ENCODE data around the gene GNA15.

The GNA15 gene

DNA sequence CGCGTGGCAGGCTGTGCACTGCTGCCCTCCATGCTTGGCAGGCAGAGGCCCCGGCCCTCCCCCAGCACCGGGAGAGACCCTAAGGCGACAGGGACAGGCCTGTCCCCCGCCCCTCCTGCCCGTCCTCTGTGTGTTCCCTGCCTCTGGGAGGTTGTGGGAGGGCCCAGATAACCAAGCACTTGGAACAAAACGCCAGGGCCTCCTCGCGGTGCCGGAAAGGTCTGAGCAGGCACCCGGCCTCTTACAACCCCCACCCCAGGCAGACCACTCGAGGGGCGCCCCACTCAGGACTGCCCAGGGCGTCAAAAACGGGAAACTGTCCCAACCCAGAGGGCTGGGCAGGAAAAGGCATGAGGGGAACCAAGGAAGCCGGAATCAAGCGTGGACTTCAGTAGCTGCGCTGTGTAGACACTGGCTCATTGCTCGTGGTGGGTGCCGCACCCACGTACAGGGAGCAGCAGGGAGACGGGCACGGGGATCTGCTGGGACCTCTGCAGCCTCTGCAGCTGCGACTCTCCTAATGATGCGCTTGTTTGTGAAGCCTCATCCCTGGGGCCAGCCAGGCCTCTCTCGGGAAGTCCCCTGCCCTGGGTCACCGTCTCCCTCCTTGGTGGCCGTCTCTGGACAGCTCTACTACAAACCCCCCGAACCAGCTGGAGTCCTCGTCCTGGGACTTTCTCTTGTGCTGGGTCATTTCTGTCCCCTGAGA lies 21.7 kb upstream of the GNA15 start:
- Histone ChIP-seq H3K27ac (ENCODE audit: low read depth, low read length, poor library complexity, severe bottlenecking) (no peak overlapping the region), H3K36me3 (ENCODE audit: insufficient read depth, low read length) (no peaks in the 10 kb centered on the region), H3K79me2 (ENCODE audit: insufficient read depth, low read length) (no peaks in the 10 kb centered on the region), H3K4me2 (ENCODE audit: low read length) (no peak overlapping the region), H3K4me3 (ENCODE audit: low read depth, low read length, poor library complexity, severe bottlenecking) (no peak overlapping the region), H3K9me2 (ENCODE audit: low read depth, low read length) (no peaks in the 10 kb centered on the region), H3F3A (ENCODE audit: insufficient read depth, low read length) (no peaks in the 10 kb centered on the region), H3K27me3 (ENCODE audit: insufficient read depth, low read length) (peaks cover 3% of the 10 kb centered on the region; the same call in 1 of the 2 replicates), H2AFZ (ENCODE audit: low read length) (no peak overlapping the region), H4K20me1 (ENCODE audit: insufficient read depth, low read length) (no peaks in the 10 kb centered on the region), H3K9me3 (ENCODE audit: low read length) (no peaks in the 10 kb centered on the region), H3K4me1 (ENCODE audit: insufficient read depth, low read length, severe bottlenecking) (no peaks in the 10 kb centered on the region), H3K9ac (ENCODE audit: low read length) (no peak overlapping the region)
- no peak for TF ChIP-seq EZH2 (IDR thresholded peaks at IDR 0.05; ENCODE audit: borderline replicate concordance, low read length)
- TF ChIP-seq, protein P1, sequence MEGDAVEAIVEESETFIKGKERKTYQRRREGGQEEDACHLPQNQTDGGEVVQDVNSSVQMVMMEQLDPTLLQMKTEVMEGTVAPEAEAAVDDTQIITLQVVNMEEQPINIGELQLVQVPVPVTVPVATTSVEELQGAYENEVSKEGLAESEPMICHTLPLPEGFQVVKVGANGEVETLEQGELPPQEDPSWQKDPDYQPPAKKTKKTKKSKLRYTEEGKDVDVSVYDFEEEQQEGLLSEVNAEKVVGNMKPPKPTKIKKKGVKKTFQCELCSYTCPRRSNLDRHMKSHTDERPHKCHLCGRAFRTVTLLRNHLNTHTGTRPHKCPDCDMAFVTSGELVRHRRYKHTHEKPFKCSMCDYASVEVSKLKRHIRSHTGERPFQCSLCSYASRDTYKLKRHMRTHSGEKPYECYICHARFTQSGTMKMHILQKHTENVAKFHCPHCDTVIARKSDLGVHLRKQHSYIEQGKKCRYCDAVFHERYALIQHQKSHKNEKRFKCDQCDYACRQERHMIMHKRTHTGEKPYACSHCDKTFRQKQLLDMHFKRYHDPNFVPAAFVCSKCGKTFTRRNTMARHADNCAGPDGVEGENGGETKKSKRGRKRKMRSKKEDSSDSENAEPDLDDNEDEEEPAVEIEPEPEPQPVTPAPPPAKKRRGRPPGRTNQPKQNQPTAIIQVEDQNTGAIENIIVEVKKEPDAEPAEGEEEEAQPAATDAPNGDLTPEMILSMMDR (IDR thresholded peaks at IDR 0.05; ENCODE audit: low read length) = no peak

DNA sequence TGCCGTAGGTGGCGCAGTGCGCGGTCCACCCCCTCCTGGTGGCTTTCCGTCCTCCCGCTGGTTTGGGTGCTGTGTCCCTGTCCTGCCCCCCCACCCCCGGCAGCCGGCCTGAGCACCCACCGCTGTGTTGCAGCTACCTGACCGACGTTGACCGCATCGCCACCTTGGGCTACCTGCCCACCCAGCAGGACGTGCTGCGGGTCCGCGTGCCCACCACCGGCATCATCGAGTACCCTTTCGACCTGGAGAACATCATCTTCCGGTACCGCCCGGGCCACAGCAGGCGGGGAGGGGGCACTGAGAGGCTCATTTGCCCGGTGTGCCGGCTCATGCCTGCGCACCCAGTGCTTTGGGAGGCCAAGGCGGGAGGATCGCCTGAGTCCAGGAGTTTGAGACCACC lies 21.0 kb upstream of the GNA15 start:
- H3K4me1 ChIP-seq (ENCODE audit: insufficient read depth, low read length, severe bottlenecking) = no peaks in the 10 kb centered on the region
- no peak overlapping the region for H3K4me2 ChIP-seq (ENCODE audit: low read length)
- no peaks in the 10 kb centered on the region for H3K36me3 ChIP-seq (ENCODE audit: insufficient read depth, low read length)

DNA sequence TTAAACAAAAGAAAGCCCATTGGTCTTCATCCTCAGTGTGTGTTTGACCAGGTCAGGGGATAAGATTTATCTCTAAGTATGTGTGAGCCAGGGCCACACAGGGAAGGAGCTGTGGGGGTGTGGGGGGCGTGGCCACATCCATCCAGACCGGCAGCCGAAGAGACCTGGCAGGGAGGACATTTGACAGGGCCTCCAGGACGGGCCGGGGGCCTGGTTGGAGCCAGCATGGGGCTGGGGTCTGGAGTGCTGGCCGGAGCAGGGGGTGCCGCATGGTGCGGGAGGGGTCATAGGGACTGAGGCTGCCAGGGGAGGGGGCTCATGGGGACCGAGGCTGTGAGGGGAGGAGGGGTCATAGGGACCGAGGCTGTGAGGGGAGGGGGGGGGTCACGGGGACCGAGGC lies 20.4 kb upstream of the GNA15 start:
- H2AFZ ChIP-seq (ENCODE audit: low read length) = no peak overlapping the region
- H3K27ac ChIP-seq (ENCODE audit: low read depth, low read length, poor library complexity, severe bottlenecking) = no peak overlapping the region
- H3F3A ChIP-seq (ENCODE audit: insufficient read depth, low read length) = no peaks in the 10 kb centered on the region
- H3K4me1 ChIP-seq (ENCODE audit: insufficient read depth, low read length, severe bottlenecking) = no peaks in the 10 kb centered on the region
- TF ChIP-seq EZH2 (IDR thresholded peaks at IDR 0.05; ENCODE audit: borderline replicate concordance, low read length) = no peak
- TF ChIP-seq, protein P1 (IDR thresholded peaks at IDR 0.05; ENCODE audit: low read length) = no peak
- H3K9me3 ChIP-seq (ENCODE audit: low read length) = no peaks in the 10 kb centered on the region
- H3K9me2 ChIP-seq (ENCODE audit: low read depth, low read length) = no peaks in the 10 kb centered on the region
- H3K79me2 ChIP-seq (ENCODE audit: insufficient read depth, low read length) = no peaks in the 10 kb centered on the region
- H3K27me3 ChIP-seq (ENCODE audit: insufficient read depth, low read length) = peaks cover 3% of the 10 kb centered on the region; the same call in 1 of the 2 replicates
- no peak overlapping the region for H3K4me2 ChIP-seq (ENCODE audit: low read length)
- H3K36me3 ChIP-seq (ENCODE audit: insufficient read depth, low read length) = no peaks in the 10 kb centered on the region
- no peak overlapping the region for H3K4me3 ChIP-seq (ENCODE audit: low read depth, low read length, poor library complexity, severe bottlenecking)
- H3K9ac ChIP-seq (ENCODE audit: low read length) = no peak overlapping the region
- no peaks in the 10 kb centered on the region for H4K20me1 ChIP-seq (ENCODE audit: insufficient read depth, low read length)

More for the DNA sequence above, 21.0 kb upstream of the GNA15 start:
- TF ChIP-seq, protein P1 (IDR thresholded peaks at IDR 0.05; ENCODE audit: low read length) = no peak
- no peak for TF ChIP-seq EZH2 (IDR thresholded peaks at IDR 0.05; ENCODE audit: borderline replicate concordance, low read length)
- no peaks in the 10 kb centered on the region for H3K9me3 ChIP-seq (ENCODE audit: low read length)
- H3K9me2 ChIP-seq (ENCODE audit: low read depth, low read length) = no peaks in the 10 kb centered on the region
- H2AFZ ChIP-seq (ENCODE audit: low read length) = no peak overlapping the region
- no peaks in the 10 kb centered on the region for H3F3A ChIP-seq (ENCODE audit: insufficient read depth, low read length)
- H4K20me1 ChIP-seq (ENCODE audit: insufficient read depth, low read length) = no peaks in the 10 kb centered on the region
- no peaks in the 10 kb centered on the region for H3K79me2 ChIP-seq (ENCODE audit: insufficient read depth, low read length)
- H3K27ac ChIP-seq (ENCODE audit: low read depth, low read length, poor library complexity, severe bottlenecking) = no peak overlapping the region
- no peak overlapping the region for H3K4me3 ChIP-seq (ENCODE audit: low read depth, low read length, poor library complexity, severe bottlenecking)
- H3K9ac ChIP-seq (ENCODE audit: low read length) = no peak overlapping the region
- H3K27me3 ChIP-seq (ENCODE audit: insufficient read depth, low read length) = peaks cover 3% of the 10 kb centered on the region; the same call in 1 of the 2 replicates
